ENCODE results near the gene SERPINB4.
A peak's percentile ranks its signal among the peaks of the same experiment; 100 is the strongest.
"Not testable (repeated sequence)": the region's sequence is repeated elsewhere in the genome, so short reads cannot be mapped to it uniquely, and the experiment has no call there.

Gene SERPINB4

DNA sequence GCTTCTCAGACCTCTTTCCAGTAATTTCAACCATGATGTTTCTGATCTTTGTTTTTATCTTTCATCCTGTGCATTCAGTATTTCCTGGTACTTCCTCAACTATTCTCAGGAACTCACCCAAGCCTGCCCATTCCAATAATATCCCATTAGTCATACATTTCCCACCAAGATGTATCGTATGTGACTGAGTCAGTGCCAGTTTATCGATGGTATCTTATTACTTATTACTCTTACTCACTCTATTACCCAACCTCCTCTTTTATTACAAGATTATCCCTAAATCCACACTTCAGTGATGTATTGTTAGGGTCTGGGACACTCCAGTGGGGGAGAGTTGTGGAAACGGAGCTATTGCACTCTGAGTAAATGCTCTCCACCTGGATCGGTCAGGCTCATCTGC lies 14.9 kb upstream of the SERPINB4 start:
- not testable (repeated sequence) for H2AK5ac ChIP-seq (ENCODE audit: low read length); H3K4me1 ChIP-seq (ENCODE audit: control insufficient read depth in 1 of 2, insufficient read depth in 2 of 2, low read length in 2 of 2); H2BK120ac ChIP-seq (ENCODE audit: insufficient read depth, low read length, poor library complexity); H3K79me1 ChIP-seq (ENCODE audit: low read length); DNase-seq; H3K4me3 ChIP-seq (ENCODE audit: low read depth, low read length); H3K18ac ChIP-seq (ENCODE audit: low read length); H3K4ac ChIP-seq (ENCODE audit: low read depth, low read length); H4K91ac ChIP-seq (ENCODE audit: low read depth, low read length); H3K79me2 ChIP-seq (ENCODE audit: control insufficient read depth, insufficient read depth, low read length, poor library complexity); H3K27ac ChIP-seq (ENCODE audit: low read depth, low read length); H3K27me3 ChIP-seq (ENCODE audit: insufficient read depth, low read length); H3K4me2 ChIP-seq (ENCODE audit: low read length); H4K12ac ChIP-seq (ENCODE audit: low read depth, low read length); H2BK5ac ChIP-seq (ENCODE audit: low read depth, low read length, poor library complexity); H2AFZ ChIP-seq (ENCODE audit: insufficient read depth, low read length, poor library complexity); H3K9ac ChIP-seq (ENCODE audit: low read length); H4K8ac ChIP-seq (ENCODE audit: low read depth, low read length); H3K23ac ChIP-seq (ENCODE audit: low read length); H2BK12ac ChIP-seq (ENCODE audit: low read length); H3K9me3 ChIP-seq (ENCODE audit: insufficient read depth, low read depth, low read length); H3K36me3 ChIP-seq (ENCODE audit: control insufficient read depth in 1 of 2, insufficient read depth in 2 of 2, low read length in 2 of 2); H3K14ac ChIP-seq (ENCODE audit: low read length)
- WGBS (ENCODE audit: extremely low coverage, insufficient coverage, insufficient read length): no CpG with 5 or more reads among the region's 4 CpGs

DNA sequence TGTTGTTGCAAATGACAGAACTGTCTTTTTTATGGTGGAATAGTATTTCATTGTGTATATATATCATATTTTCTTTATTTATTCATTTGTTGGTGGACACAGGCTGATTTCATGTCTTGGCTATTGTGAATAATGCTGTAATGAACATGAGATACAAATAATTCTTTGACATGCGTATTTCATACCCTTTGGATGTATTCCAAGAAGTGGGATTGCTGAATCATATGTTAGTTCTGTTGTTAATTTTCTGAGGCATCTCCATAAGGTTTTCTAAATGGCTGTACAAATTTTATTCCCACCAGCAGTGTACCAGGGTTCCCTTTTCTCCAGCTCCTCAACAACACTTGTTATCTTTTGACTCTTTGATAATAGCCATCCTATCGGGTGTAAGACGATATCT lies 6.2 kb upstream of the SERPINB4 start:
- H4K91ac ChIP-seq (ENCODE audit: low read depth, low read length); H3K9ac ChIP-seq (ENCODE audit: low read length); H3K4me2 ChIP-seq (ENCODE audit: low read length); H2BK12ac ChIP-seq (ENCODE audit: low read length); H2BK5ac ChIP-seq (ENCODE audit: low read depth, low read length, poor library complexity); DNase-seq; H3K4ac ChIP-seq (ENCODE audit: low read depth, low read length); H2AFZ ChIP-seq (ENCODE audit: insufficient read depth, low read length, poor library complexity); H3K18ac ChIP-seq (ENCODE audit: low read length); H2BK120ac ChIP-seq (ENCODE audit: insufficient read depth, low read length, poor library complexity); H4K12ac ChIP-seq (ENCODE audit: low read depth, low read length); H2AK5ac ChIP-seq (ENCODE audit: low read length); H3K79me1 ChIP-seq (ENCODE audit: low read length); H3K27me3 ChIP-seq (ENCODE audit: insufficient read depth, low read length); H3K79me2 ChIP-seq (ENCODE audit: control insufficient read depth, insufficient read depth, low read length, poor library complexity); H3K9me3 ChIP-seq (ENCODE audit: insufficient read depth, low read depth, low read length); H4K8ac ChIP-seq (ENCODE audit: low read depth, low read length); H3K4me1 ChIP-seq (ENCODE audit: control insufficient read depth in 1 of 2, insufficient read depth in 2 of 2, low read length in 2 of 2); H3K27ac ChIP-seq (ENCODE audit: low read depth, low read length); H3K23ac ChIP-seq (ENCODE audit: low read length); H3K14ac ChIP-seq (ENCODE audit: low read length); H3K4me3 ChIP-seq (ENCODE audit: low read depth, low read length); H3K36me3 ChIP-seq (ENCODE audit: control insufficient read depth in 1 of 2, insufficient read depth in 2 of 2, low read length in 2 of 2): not testable (repeated sequence)
- no CpG with 5 or more reads among the region's 3 CpGs for WGBS (ENCODE audit: extremely low coverage, insufficient coverage, insufficient read length)

DNA sequence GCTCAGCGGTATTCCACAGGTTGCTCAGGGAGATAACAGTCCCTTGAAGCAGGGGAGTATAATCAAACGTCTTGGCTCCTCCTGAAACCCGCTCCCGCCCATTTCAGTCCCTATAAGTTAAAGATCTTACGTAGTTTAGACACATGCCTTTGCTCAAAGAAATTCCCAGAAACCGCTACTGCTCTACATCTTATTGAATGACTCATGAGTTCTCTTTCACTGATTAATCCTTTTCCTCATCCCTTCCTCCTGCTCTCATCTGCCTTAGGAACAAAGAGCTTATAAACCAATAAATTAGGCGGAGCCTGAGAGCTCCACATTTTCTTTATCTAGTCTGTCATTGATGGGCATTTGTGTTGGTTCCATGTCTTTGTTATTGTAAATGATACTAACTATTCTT lies 4.2 kb upstream of the SERPINB4 start:
- Histone ChIP-seq H2BK5ac (ENCODE audit: low read depth, low read length, poor library complexity) (no peak overlapping the region), H2AK5ac (ENCODE audit: low read length) (no peak overlapping the region), H3K4me2 (ENCODE audit: low read length) (no peak overlapping the region), H4K91ac (ENCODE audit: low read depth, low read length) (no peak overlapping the region), H2BK12ac (ENCODE audit: low read length) (no peak overlapping the region), H2AFZ (ENCODE audit: insufficient read depth, low read length, poor library complexity) (no peak overlapping the region), H3K4ac (ENCODE audit: low read depth, low read length) (no peak overlapping the region), H3K23ac (ENCODE audit: low read length) (no peak overlapping the region), H4K8ac (ENCODE audit: low read depth, low read length) (no peak overlapping the region), H3K9ac (ENCODE audit: low read length) (no peak overlapping the region), H3K9me3 (ENCODE audit: insufficient read depth, low read depth, low read length) (no peaks in the 10 kb centered on the region), H3K79me1 (ENCODE audit: low read length) (no peaks in the 10 kb centered on the region), H3K4me1 (ENCODE audit: control insufficient read depth in 1 of 2, insufficient read depth in 2 of 2, low read length in 2 of 2) (no peaks in the 10 kb centered on the region), H4K12ac (ENCODE audit: low read depth, low read length) (no peak overlapping the region), H3K14ac (ENCODE audit: low read length) (no peak overlapping the region), H3K4me3 (ENCODE audit: low read depth, low read length) (no peak overlapping the region), H3K27ac (ENCODE audit: low read depth, low read length) (no peak overlapping the region), H3K79me2 (ENCODE audit: control insufficient read depth, insufficient read depth, low read length, poor library complexity) (no peaks in the 10 kb centered on the region), H3K36me3 (ENCODE audit: control insufficient read depth in 1 of 2, insufficient read depth in 2 of 2, low read length in 2 of 2) (no peaks in the 10 kb centered on the region), H2BK120ac (ENCODE audit: insufficient read depth, low read length, poor library complexity) (no peak overlapping the region), H3K27me3 (ENCODE audit: insufficient read depth, low read length) (no peaks in the 10 kb centered on the region), H3K18ac (ENCODE audit: low read length) (no peak overlapping the region)
- WGBS (ENCODE audit: extremely low coverage, insufficient coverage, insufficient read length): no CpG with 5 or more reads among the region's 7 CpGs
- DNase-seq: peak; percentile 15 to 39

DNA sequence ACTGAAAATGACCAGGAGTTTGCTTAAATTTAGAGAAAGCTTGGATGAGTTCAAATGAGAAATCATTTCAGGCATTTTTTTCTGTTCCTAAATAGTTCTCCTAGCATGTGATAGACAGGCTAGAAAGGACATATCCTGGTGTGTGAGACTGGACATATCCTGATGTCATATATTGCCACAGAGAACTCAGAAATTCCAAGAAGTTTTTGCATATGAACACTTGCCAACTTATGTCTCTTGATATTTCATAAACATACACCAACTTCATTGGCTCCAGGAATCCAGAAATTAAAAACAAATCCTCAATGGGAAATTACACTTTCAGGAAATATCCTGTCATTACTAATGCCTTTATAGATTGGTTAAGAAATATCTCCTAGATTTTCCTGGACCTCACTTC lies 2.9 kb upstream of the SERPINB4 start:
- H3K4ac ChIP-seq (ENCODE audit: low read depth, low read length): no peak overlapping the region
- no peak overlapping the region for H3K23ac ChIP-seq (ENCODE audit: low read length)
- H3K4me1 ChIP-seq (ENCODE audit: control insufficient read depth in 1 of 2, insufficient read depth in 2 of 2, low read length in 2 of 2): no peaks in the 10 kb centered on the region
- no peak overlapping the region for H3K27ac ChIP-seq (ENCODE audit: low read depth, low read length)
- no peak overlapping the region for H4K12ac ChIP-seq (ENCODE audit: low read depth, low read length)
- no peak overlapping the region for H3K4me2 ChIP-seq (ENCODE audit: low read length)
- H2AK5ac ChIP-seq (ENCODE audit: low read length): no peak overlapping the region
- H3K14ac ChIP-seq (ENCODE audit: low read length): no peak overlapping the region
- H3K79me2 ChIP-seq (ENCODE audit: control insufficient read depth, insufficient read depth, low read length, poor library complexity): no peaks in the 10 kb centered on the region
- peak in 1 of 2 donors; percentile 77 for DNase-seq
- H2BK12ac ChIP-seq (ENCODE audit: low read length): no peak overlapping the region
- no peak overlapping the region for H4K91ac ChIP-seq (ENCODE audit: low read depth, low read length)
- H3K79me1 ChIP-seq (ENCODE audit: low read length): no peaks in the 10 kb centered on the region
- H3K9me3 ChIP-seq (ENCODE audit: insufficient read depth, low read depth, low read length): no peaks in the 10 kb centered on the region
- no peak overlapping the region for H4K8ac ChIP-seq (ENCODE audit: low read depth, low read length)
- H3K18ac ChIP-seq (ENCODE audit: low read length): no peak overlapping the region
- no peaks in the 10 kb centered on the region for H3K27me3 ChIP-seq (ENCODE audit: insufficient read depth, low read length)
- H2BK120ac ChIP-seq (ENCODE audit: insufficient read depth, low read length, poor library complexity): no peak overlapping the region
- H2AFZ ChIP-seq (ENCODE audit: insufficient read depth, low read length, poor library complexity): no peak overlapping the region
- H3K9ac ChIP-seq (ENCODE audit: low read length): no peak overlapping the region
- no peaks in the 10 kb centered on the region for H3K36me3 ChIP-seq (ENCODE audit: control insufficient read depth in 1 of 2, insufficient read depth in 2 of 2, low read length in 2 of 2)
- H2BK5ac ChIP-seq (ENCODE audit: low read depth, low read length, poor library complexity): no peak overlapping the region
- no peak overlapping the region for H3K4me3 ChIP-seq (ENCODE audit: low read depth, low read length)

DNA sequence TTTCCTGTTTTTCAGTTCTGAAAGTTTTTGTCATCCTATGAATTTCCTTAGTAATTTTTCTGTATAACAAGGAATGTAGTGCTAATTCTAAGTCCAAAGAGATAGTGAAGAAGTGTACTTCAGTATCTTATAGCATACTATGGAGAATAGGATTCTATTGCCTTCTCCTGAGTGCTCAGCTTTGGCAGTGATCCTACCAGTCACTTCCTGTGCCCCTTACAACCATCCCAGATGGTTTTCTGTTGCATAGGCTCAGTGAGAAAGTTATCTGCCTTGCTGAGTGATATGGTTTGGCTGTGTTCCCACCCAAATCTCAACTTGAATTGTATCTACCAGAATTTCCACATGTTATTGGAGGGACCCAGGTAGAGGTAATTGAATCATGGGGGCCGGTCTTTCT lies 638 bp upstream of the SERPINB4 start:
- H2AK5ac ChIP-seq (ENCODE audit: low read length); H2BK120ac ChIP-seq (ENCODE audit: insufficient read depth, low read length, poor library complexity); H3K9me3 ChIP-seq (ENCODE audit: insufficient read depth, low read depth, low read length); H3K14ac ChIP-seq (ENCODE audit: low read length); H3K36me3 ChIP-seq (ENCODE audit: control insufficient read depth in 1 of 2, insufficient read depth in 2 of 2, low read length in 2 of 2); H3K79me2 ChIP-seq (ENCODE audit: control insufficient read depth, insufficient read depth, low read length, poor library complexity); H2BK5ac ChIP-seq (ENCODE audit: low read depth, low read length, poor library complexity); H2AFZ ChIP-seq (ENCODE audit: insufficient read depth, low read length, poor library complexity); H3K27ac ChIP-seq (ENCODE audit: low read depth, low read length); H4K8ac ChIP-seq (ENCODE audit: low read depth, low read length); H3K4me1 ChIP-seq (ENCODE audit: control insufficient read depth in 1 of 2, insufficient read depth in 2 of 2, low read length in 2 of 2); H4K91ac ChIP-seq (ENCODE audit: low read depth, low read length); H3K4me2 ChIP-seq (ENCODE audit: low read length); H4K12ac ChIP-seq (ENCODE audit: low read depth, low read length); H3K79me1 ChIP-seq (ENCODE audit: low read length); H3K4ac ChIP-seq (ENCODE audit: low read depth, low read length); H3K4me3 ChIP-seq (ENCODE audit: low read depth, low read length); H2BK12ac ChIP-seq (ENCODE audit: low read length); H3K27me3 ChIP-seq (ENCODE audit: insufficient read depth, low read length); H3K18ac ChIP-seq (ENCODE audit: low read length); H3K23ac ChIP-seq (ENCODE audit: low read length); H3K9ac ChIP-seq (ENCODE audit: low read length): not testable (repeated sequence)
- no CpG with 5 or more reads among the region's 1 CpG for WGBS (ENCODE audit: extremely low coverage, insufficient coverage, insufficient read length)
- peak in 1 of 2 donors; percentile 17 for DNase-seq

Measured in trophoblast cell (in vitro differentiated cells and primary cell).